ENCODE data around the gene KCNAB3. TPM values are rescaled to one million over a fixed set of nuclear protein-coding genes. Genes with fewer than 3 reads are reported as not detected.

KCNAB3 gene
- total and polyA plus RNA-seq, 7 experiments from 2014 or later = 0.10 to 18.0 (median 11.8) TPM

DNA sequence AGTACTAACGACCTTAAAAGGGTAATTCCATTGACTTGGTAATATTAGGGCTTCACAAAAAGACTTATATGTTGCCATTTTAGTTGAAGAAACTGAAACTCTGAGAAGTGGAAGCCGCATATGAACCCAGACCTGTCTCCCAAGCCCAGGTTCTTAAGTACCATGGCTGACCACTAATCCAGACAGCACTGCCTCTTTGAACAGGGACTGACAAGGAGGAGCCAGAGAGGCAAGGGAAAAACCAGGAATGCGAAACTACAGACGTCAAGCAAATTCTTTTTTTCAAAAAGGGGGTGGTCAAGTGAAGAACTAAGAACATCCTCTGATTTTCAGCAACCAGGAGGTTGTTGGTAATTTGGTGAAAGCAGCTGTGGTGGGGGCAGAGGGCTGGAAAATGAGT lies 56.6 kb downstream of the KCNAB3 start:
- no peak overlapping the region for H3K4me3 Mint-ChIP-seq
- ChIA-PET POLR2A (interaction anchor here (0.6 to 1.6 kb wide), 3 partner anchors 14 to 28 kb away, joined by 3 read pairs; partner anchors contain the start of gene NAA38), CTCF (interaction anchor here (1.6 kb wide), 1 partner anchor 10 kb away, joined by 6 read pairs; no protein-coding TSS in a partner anchor)
- peaks cover 9 to 12% of the 10 kb centered on the region in 2 donors for H3K4me1 ChIP-seq (ENCODE audit: control insufficient read depth in 2 of 2, insufficient read depth in 2 of 2, low read length in 2 of 2)
- no peak for ATAC-seq
- H3K4me3 ChIP-seq (ENCODE audit: low read length) = no peak overlapping the region
- H3K27ac ChIP-seq (ENCODE audit: low read depth, low read length) = no peak overlapping the region
- peaks cover 16 to 62% (median 47%) of the 10 kb centered on the region in 7 donors for H3K4me1 Mint-ChIP-seq
- intact Hi-C loops (cut with micrococcal nuclease) = no loop called here
- peak overlapping the region in 2 of 9 donors; percentile 12 to 13 for H3K27ac Mint-ChIP-seq
- peaks cover 11 to 35% (median 23%) of the 10 kb centered on the region in 5 donors for H3K36me3 Mint-ChIP-seq
- H3K9me3 Mint-ChIP-seq = no peaks in the 10 kb centered on the region
- H3K9me3 ChIP-seq (ENCODE audit: control insufficient read depth in 2 of 3, low read length in 3 of 3) = no peaks in the 10 kb centered on the region
- no peaks in the 10 kb centered on the region for H3K27me3 ChIP-seq (ENCODE audit: control insufficient read depth in 2 of 2, insufficient read depth in 2 of 2, low read length in 2 of 2)
- no peak for DNase-seq
- H3K27me3 Mint-ChIP-seq = no peaks in the 10 kb centered on the region
- peaks cover 0 to 10% (median 0%) of the 10 kb centered on the region in 3 experiments for H3K36me3 ChIP-seq (ENCODE audit: control insufficient read depth in 2 of 3, insufficient read depth in 3 of 3, low read length in 3 of 3)

Other genes with a start within 250 kb of the KCNAB3 start
- 100 to 1,000 TPM in 3 of 5 experiments, 10 to 100 TPM in 2; 57.9 to 226 (median 104) TPM for gene TP53, start 242.4 kb downstream of the KCNAB3 start, total RNA-seq
- 10 to 100 TPM; 30.9 to 32.5 TPM for gene TP53, start 242.4 kb downstream of the KCNAB3 start, polyA plus RNA-seq
- 10 to 100 TPM in 2 of 5 experiments, 1 to 10 TPM in 3; 6.7 to 21.1 (median 9.6) TPM for gene WRAP53, start 241.4 kb downstream of the KCNAB3 start, total RNA-seq
- 10 to 100 TPM in 1 of 2 donors, 1 to 10 TPM in 1; 9.6 to 18.9 TPM for gene WRAP53, start 241.4 kb downstream of the KCNAB3 start, polyA plus RNA-seq
- not detected for gene EFNB3, start 224.7 kb downstream of the KCNAB3 start, total RNA-seq
- not detected for gene EFNB3, start 224.7 kb downstream of the KCNAB3 start, polyA plus RNA-seq
- gene DNAH2, start 212.1 kb downstream of the KCNAB3 start, total RNA-seq = under 1 TPM in 1 of 5 experiments, not detected in 4; 0.03 TPM
- gene DNAH2, start 212.1 kb downstream of the KCNAB3 start, polyA plus RNA-seq = not detected
- gene KDM6B, start 95.6 kb downstream of the KCNAB3 start, total RNA-seq = 100 to 1,000 TPM in 4 of 5 experiments, 10 to 100 TPM in 1; 32.2 to 179 (median 120) TPM
- gene KDM6B, start 95.6 kb downstream of the KCNAB3 start, polyA plus RNA-seq = 1 to 10 TPM in 1 of 2 donors, under 1 TPM in 1; 0.95 to 1.5 TPM
- 10 to 100 TPM in 4 of 5 experiments, under 1 TPM in 1; 0.70 to 32.7 (median 11.6) TPM for gene TMEM88, start 74.8 kb downstream of the KCNAB3 start, total RNA-seq
- gene TMEM88, start 74.8 kb downstream of the KCNAB3 start, polyA plus RNA-seq = not detected
- 10 to 100 TPM; 22.1 to 63.8 (median 24.9) TPM for gene NAA38, start 72.3 kb downstream of the KCNAB3 start, total RNA-seq
- 100 to 1,000 TPM; 113 to 132 TPM for gene NAA38, start 72.3 kb downstream of the KCNAB3 start, polyA plus RNA-seq
- 10 to 100 TPM in 2 of 5 experiments, 1 to 10 TPM in 3; 8.4 to 14.2 (median 9.5) TPM for gene CYB5D1, start 71.9 kb downstream of the KCNAB3 start, total RNA-seq
- gene CYB5D1, start 71.9 kb downstream of the KCNAB3 start, polyA plus RNA-seq = 1 to 10 TPM; 7.5 to 7.9 TPM
- 100 to 1,000 TPM; 189 to 417 (median 359) TPM for gene CHD3, start 41.1 kb downstream of the KCNAB3 start, total RNA-seq
- 10 to 100 TPM; 12.7 to 39.3 TPM for gene CHD3, start 41.1 kb downstream of the KCNAB3 start, polyA plus RNA-seq
- gene RNF227, start 13.6 kb downstream of the KCNAB3 start, total RNA-seq = 1 to 10 TPM; 2.6 to 8.2 (median 5.5) TPM
- gene RNF227, start 13.6 kb downstream of the KCNAB3 start, polyA plus RNA-seq = 1 to 10 TPM; 3.2 to 4.9 TPM
- 100 to 1,000 TPM in 3 of 5 experiments, 10 to 100 TPM in 2; 71.4 to 216 (median 103) TPM for gene TRAPPC1, start 2.1 kb upstream of the KCNAB3 start, total RNA-seq
- 100 to 1,000 TPM; 227 to 235 TPM for gene TRAPPC1, start 2.1 kb upstream of the KCNAB3 start, polyA plus RNA-seq
- 10 to 100 TPM; 29.0 to 50.5 (median 33.6) TPM for gene CNTROB, start 2.4 kb upstream of the KCNAB3 start, total RNA-seq
- 10 to 100 TPM; 10.4 to 16.7 TPM for gene CNTROB, start 2.4 kb upstream of the KCNAB3 start, polyA plus RNA-seq
- under 1 TPM in 3 of 5 experiments, not detected in 2; 0.07 to 0.32 (median 0.20) TPM for gene GUCY2D, start 72.8 kb upstream of the KCNAB3 start, total RNA-seq
- gene GUCY2D, start 72.8 kb upstream of the KCNAB3 start, polyA plus RNA-seq = under 1 TPM in 1 of 2 donors, not detected in 1; 0.98 TPM
- gene ALOX15B, start 109.2 kb upstream of the KCNAB3 start, total RNA-seq = under 1 TPM in 1 of 5 experiments, not detected in 4; 0.61 TPM
- not detected for gene ALOX15B, start 109.2 kb upstream of the KCNAB3 start, polyA plus RNA-seq
- 1 to 10 TPM in 2 of 5 experiments, under 1 TPM in 3; 0.44 to 1.1 (median 0.94) TPM for gene ALOX12B, start 157.9 kb upstream of the KCNAB3 start, total RNA-seq
- 1 to 10 TPM in 1 of 2 donors, under 1 TPM in 1; 0.78 to 1.0 TPM for gene ALOX12B, start 157.9 kb upstream of the KCNAB3 start, polyA plus RNA-seq
- gene ALOXE3, start 188.7 kb upstream of the KCNAB3 start, total RNA-seq = 1 to 10 TPM in 1 of 5 experiments, under 1 TPM in 3, not detected in 1; 0.22 to 1.6 (median 0.75) TPM
- 1 to 10 TPM in 1 of 2 donors, under 1 TPM in 1; 0.11 to 1.6 TPM for gene ALOXE3, start 188.7 kb upstream of the KCNAB3 start, polyA plus RNA-seq
- under 1 TPM; 0.22 to 0.98 (median 0.41) TPM for gene HES7, start 194.2 kb upstream of the KCNAB3 start, total RNA-seq
- not detected for gene HES7, start 194.2 kb upstream of the KCNAB3 start, polyA plus RNA-seq
- gene PER1, start 222.5 kb upstream of the KCNAB3 start, total RNA-seq = 1,000 to 10,000 TPM in 2 of 5 experiments, 10 to 100 TPM in 3; 40.1 to 1,786 (median 95.0) TPM
- gene PER1, start 222.5 kb upstream of the KCNAB3 start, polyA plus RNA-seq = 10 to 100 TPM in 1 of 2 donors, 1 to 10 TPM in 1; 7.9 to 12.1 TPM
- gene VAMP2, start 233.1 kb upstream of the KCNAB3 start, total RNA-seq = 100 to 1,000 TPM in 4 of 5 experiments, 10 to 100 TPM in 1; 87.1 to 256 (median 210) TPM
- gene VAMP2, start 233.1 kb upstream of the KCNAB3 start, polyA plus RNA-seq = 10 to 100 TPM; 75.0 to 75.1 TPM
- gene TMEM107, start 246.5 kb upstream of the KCNAB3 start, total RNA-seq = 10 to 100 TPM; 23.1 to 49.7 (median 26.5) TPM
- 10 to 100 TPM; 40.4 to 45.9 TPM for gene TMEM107, start 246.5 kb upstream of the KCNAB3 start, polyA plus RNA-seq

Data from naive thymus-derived CD4-positive, alpha-beta T cell (primary cell).